ENCODE data around the gene ARHGAP26. TPM values are rescaled to one million over a fixed set of nuclear protein-coding genes. Genes with fewer than 3 reads are reported as not detected.

The ARHGAP26 gene
- total RNA-seq, 1 donor from 2014 or later: 42.1 TPM

GRCh38 chr5:143021595-143021994 lies 251.4 kb downstream of the ARHGAP26 start:
- intact Hi-C loops (cut with DNase I): no loop called here
- ATAC-seq: no peak
- H3K9me3 ChIP-seq: no peaks in the 10 kb centered on the region
- H3K4me1 ChIP-seq: peaks cover 14% of the 10 kb centered on the region
- no peaks in the 10 kb centered on the region for H3K36me3 ChIP-seq
- no peak for TF ChIP-seq CTCF (IDR thresholded peaks at IDR 0.05)
- H3K4me3 ChIP-seq: no peak overlapping the region
- no peaks in the 10 kb centered on the region for H3K27me3 ChIP-seq (ENCODE audit: low read depth)
- no peak for DNase-seq
- H3K27ac ChIP-seq: no peak overlapping the region

- no peaks in the 10 kb centered on the region for H3K9me3 ChIP-seq
- intact Hi-C loops (cut with DNase I): no loop called here
- peaks cover 14% of the 10 kb centered on the region for H3K4me1 ChIP-seq
- no peak for TF ChIP-seq CTCF (IDR thresholded peaks at IDR 0.05)
- no peak overlapping the region for H3K4me3 ChIP-seq
- peak overlapping the region; percentile 51 for H3K27ac ChIP-seq
- ATAC-seq (peak in 1 of 2 donors; percentile 54), DNase-seq (no peak)
- H3K36me3 ChIP-seq: no peaks in the 10 kb centered on the region
- H3K27me3 ChIP-seq (ENCODE audit: low read depth): no peaks in the 10 kb centered on the region
These were observed 253.4 kb downstream of the ARHGAP26 start for GRCh38 chr5:143023411-143024096.

- Histone ChIP-seq H3K4me3 (no peak overlapping the region), H3K27me3 (ENCODE audit: low read depth) (no peaks in the 10 kb centered on the region), H3K9me3 (no peaks in the 10 kb centered on the region), H3K27ac (no peak overlapping the region), H3K4me1 (peaks cover 14% of the 10 kb centered on the region), H3K36me3 (no peaks in the 10 kb centered on the region)
- intact Hi-C loops (cut with DNase I): no loop called here
- no peak for TF ChIP-seq CTCF (IDR thresholded peaks at IDR 0.05)
- no peak for DNase-seq
- ATAC-seq: no peak
These were observed 254.2 kb downstream of the ARHGAP26 start for GRCh38 chr5:143024228-143024920.

- Histone ChIP-seq H3K4me3 (no peak overlapping the region), H3K9me3 (no peaks in the 10 kb centered on the region), H3K27me3 (ENCODE audit: low read depth) (no peaks in the 10 kb centered on the region), H3K27ac (no peak overlapping the region), H3K4me1 (peaks cover 21% of the 10 kb centered on the region), H3K36me3 (no peaks in the 10 kb centered on the region)
- no peak for ATAC-seq
- intact Hi-C loops (cut with DNase I): no loop called here
- no peak for TF ChIP-seq CTCF (IDR thresholded peaks at IDR 0.05)
- no peak for DNase-seq
These were observed 255.2 kb downstream of the ARHGAP26 start for GRCh38 chr5:143025376-143025775.

- no peaks in the 10 kb centered on the region for H3K9me3 ChIP-seq
- H3K27ac ChIP-seq: no peak overlapping the region
- DNase-seq (no peak), ATAC-seq (no peak)
- no peaks in the 10 kb centered on the region for H3K36me3 ChIP-seq
- H3K4me1 ChIP-seq: peaks cover 26% of the 10 kb centered on the region
- no peak overlapping the region for H3K4me3 ChIP-seq
- H3K27me3 ChIP-seq (ENCODE audit: low read depth): no peaks in the 10 kb centered on the region
- intact Hi-C loops (cut with DNase I): no loop called here
- TF ChIP-seq CTCF (IDR thresholded peaks at IDR 0.05): no peak
These were observed 255.8 kb downstream of the ARHGAP26 start for GRCh38 chr5:143025971-143026370.
